ENCODE data around the gene PTPRN2.

Gene PTPRN2

DNA sequence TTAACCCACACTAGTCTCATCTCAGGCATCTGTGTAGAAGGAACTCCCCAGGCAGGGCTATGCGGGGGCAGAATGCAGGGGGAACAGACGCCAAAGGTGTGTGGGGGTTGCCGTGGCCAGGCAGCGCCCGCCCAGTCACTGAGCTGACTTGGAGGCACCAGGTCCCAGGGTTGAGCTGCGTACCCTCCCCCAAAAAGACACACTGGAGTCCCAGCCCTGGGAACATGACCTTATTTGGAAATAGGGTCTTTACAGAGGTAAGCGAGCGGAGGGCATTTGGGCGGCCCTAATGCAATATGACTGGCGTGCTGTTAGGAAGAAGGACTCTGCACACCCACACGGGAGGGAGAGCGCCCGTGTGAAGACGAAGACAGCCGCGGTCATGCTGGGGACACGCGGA lies 976.3 kb downstream of the PTPRN2 start:
- TF ChIP-seq ZFX (IDR thresholded peaks at IDR 0.05; ENCODE audit: borderline replicate concordance): no peak
- TF ChIP-seq, protein P1, sequence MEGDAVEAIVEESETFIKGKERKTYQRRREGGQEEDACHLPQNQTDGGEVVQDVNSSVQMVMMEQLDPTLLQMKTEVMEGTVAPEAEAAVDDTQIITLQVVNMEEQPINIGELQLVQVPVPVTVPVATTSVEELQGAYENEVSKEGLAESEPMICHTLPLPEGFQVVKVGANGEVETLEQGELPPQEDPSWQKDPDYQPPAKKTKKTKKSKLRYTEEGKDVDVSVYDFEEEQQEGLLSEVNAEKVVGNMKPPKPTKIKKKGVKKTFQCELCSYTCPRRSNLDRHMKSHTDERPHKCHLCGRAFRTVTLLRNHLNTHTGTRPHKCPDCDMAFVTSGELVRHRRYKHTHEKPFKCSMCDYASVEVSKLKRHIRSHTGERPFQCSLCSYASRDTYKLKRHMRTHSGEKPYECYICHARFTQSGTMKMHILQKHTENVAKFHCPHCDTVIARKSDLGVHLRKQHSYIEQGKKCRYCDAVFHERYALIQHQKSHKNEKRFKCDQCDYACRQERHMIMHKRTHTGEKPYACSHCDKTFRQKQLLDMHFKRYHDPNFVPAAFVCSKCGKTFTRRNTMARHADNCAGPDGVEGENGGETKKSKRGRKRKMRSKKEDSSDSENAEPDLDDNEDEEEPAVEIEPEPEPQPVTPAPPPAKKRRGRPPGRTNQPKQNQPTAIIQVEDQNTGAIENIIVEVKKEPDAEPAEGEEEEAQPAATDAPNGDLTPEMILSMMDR (IDR thresholded peaks at IDR 0.05): no peak
- no peak overlapping the region for H3K27ac ChIP-seq

DNA sequence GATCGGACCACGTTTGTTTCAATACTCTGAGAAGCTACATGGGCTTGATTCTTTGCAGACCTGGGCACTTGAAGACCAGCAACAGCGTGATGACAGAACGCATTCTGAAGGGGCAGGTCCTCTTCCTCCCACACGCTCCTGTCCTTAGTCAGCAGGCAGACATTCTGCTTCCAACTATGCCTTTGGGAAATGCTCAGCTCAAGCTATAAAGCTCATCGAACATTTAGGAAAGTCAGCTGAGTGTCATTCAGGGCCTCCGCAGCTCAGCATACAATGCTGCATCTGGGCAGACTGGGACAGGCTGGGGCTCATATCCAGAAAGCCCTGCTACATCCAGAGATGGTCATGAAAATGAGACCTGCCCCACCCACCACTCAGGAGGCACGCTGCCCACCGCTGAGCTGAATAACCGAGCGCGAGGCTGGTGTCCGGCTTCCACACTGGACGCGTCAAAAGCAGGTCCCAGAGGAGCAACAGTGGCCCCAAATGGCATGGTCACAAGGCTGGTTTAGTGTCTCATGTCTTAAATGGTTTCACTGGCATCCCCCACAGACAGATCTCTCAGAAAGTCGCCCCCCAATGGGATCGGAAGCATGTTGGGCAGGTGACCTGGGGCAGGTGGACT lies 976.8 kb downstream of the PTPRN2 start:
- TF ChIP-seq, protein P1 (IDR thresholded peaks at IDR 0.05): no peak
- TF ChIP-seq ZFX (IDR thresholded peaks at IDR 0.05; ENCODE audit: borderline replicate concordance): no peak

DNA sequence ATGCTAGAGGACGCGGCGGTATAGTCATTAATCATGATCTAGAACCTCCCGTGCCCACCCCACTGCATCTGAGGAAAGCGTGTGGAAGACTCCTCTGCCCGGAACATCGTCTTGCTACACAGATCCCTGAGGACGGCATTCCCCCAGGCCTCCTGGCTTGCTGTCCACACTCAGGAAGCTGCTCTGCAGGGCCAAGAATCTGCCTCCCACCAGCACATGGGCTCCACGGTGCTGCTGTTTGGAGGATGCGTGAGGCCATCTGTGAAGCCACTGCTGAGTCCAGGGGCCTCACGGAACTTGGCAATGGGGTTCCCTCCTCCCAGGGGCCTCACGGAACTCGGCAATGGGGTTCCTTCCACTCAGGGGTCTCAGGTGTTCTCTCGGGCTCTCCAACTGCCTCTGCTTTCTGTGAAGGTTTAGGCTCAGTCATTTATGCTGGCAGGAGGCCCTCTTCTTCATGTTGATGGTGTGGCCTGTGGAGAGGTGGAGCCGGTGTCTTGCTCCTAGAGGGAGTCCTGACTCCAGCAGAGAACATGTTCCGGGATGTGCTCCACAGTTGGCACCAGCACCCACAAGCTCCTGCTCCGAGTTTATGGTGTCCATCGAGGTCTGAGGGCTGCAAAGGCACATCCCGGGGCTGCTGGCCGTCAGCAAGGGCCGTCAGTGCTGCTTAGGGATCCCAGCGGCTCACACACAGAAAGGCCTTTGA lies 977.5 kb downstream of the PTPRN2 start:
- no peak overlapping the region for H3K27ac ChIP-seq
- TF ChIP-seq, protein P1 (IDR thresholded peaks at IDR 0.05): no peak
- no peak for TF ChIP-seq ZFX (IDR thresholded peaks at IDR 0.05; ENCODE audit: borderline replicate concordance)

More for the DNA sequence above, 976.8 kb downstream of the PTPRN2 start:
- no peak overlapping the region for H3K27ac ChIP-seq

DNA sequence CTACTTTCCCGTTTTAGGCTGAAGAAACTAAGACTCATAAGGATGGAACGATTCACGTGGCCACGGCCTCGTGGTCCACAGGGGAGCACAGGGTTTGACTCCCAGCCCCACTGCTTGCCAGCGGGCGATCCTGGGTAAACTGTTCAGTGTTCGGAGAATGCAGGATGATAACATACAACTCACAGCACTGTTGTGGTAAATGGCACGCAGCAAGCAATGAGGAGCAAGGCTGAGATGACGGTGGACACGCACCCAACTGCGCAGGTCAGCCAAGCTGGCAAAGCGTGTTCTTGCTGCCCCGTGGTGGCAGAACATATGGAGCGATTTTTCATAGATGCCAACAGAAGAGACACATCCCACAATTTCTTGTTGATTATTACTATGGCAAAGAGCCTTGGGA lies 978.1 kb downstream of the PTPRN2 start:
- no peak for TF ChIP-seq ZFX (IDR thresholded peaks at IDR 0.05; ENCODE audit: borderline replicate concordance)
- TF ChIP-seq, protein P1 (IDR thresholded peaks at IDR 0.05): no peak
- no peak overlapping the region for H3K27ac ChIP-seq

DNA sequence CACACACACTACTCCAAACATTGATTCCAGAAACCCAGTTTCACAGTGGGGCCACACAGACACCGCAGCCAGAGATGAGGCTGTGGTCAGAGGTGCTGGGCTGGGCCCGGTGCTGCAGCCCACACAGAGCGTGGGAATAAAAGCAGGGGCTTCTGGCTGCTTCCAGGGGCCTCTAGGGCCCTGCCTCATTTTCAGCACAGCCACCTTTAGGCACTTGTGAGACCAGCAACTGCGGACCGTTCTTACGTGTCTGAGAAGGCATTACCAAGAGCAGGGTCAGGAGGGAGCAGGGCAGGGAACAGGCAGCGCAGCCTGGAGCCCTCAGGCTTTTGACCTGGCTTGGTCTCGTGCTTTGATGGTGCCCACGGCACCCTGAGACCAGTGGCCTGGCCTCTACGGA lies 980.4 kb downstream of the PTPRN2 start:
- no peak for TF ChIP-seq ZFX (IDR thresholded peaks at IDR 0.05; ENCODE audit: borderline replicate concordance)
- TF ChIP-seq, protein P1 (IDR thresholded peaks at IDR 0.05): no peak
- no peak overlapping the region for H3K27ac ChIP-seq

DNA sequence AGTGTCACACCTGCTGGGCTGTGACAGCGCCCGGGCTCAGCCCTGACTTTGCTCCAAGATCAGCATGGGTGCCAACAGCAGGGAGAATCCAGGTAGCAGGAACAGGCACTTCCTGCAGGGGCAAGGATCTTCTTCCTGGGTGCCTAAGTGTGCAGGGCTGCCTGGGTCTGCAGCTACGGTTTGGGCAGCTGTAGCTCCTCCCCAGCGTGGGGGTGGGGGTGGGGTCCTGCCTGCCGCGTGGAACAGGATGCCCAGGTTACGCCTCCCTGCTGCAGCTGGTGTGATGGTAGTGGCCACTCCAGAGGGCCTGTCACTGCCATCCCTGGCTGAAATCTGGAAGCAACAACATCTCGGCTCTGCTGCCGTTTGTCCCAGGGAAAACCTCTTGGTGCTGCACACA lies 981.5 kb downstream of the PTPRN2 start:
- TF ChIP-seq, protein P1 (IDR thresholded peaks at IDR 0.05): no peak
- no peak for TF ChIP-seq ZFX (IDR thresholded peaks at IDR 0.05; ENCODE audit: borderline replicate concordance)
- no peak overlapping the region for H3K27ac ChIP-seq

DNA sequence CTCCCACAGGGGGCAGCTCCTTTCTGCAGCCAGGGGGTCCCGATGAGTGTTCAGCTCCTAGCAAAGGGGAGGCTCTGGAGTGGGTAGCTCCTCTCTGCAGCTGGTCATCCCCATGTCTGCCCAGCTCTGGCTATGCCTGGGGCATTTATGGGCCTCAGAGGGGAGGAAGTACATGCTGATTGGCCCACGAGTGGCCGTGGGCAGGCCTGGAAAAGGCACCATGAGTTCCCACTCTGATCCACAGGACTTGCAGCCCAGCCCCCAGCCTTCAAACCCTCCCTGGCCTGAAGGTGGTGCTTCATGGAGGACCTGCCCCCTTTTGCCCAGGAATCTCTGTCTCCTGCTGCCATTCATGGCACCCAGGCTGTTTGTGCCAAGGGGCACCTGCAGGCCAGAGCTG lies 982.0 kb downstream of the PTPRN2 start:
- H3K27ac ChIP-seq: no peak overlapping the region
- no peak for TF ChIP-seq ZFX (IDR thresholded peaks at IDR 0.05; ENCODE audit: borderline replicate concordance)
- TF ChIP-seq, protein P1 (IDR thresholded peaks at IDR 0.05): no peak
